B cell (primary cell): Measurements from ENCODE around the gene USH1C.

Experiments
- CTCF ChIP-seq: fragments of 200-600 bp; IDR thresholded peaks from one replicate; pipeline ENCODE4 v1.8.0; 2022; ENCODE audit warnings: antibody characterized with exemption, mild to moderate bottlenecking
- EZH2 ChIP-seq: IDR thresholded peaks from 2 replicates; pipeline ENCODE4 v1.6.1; 2012; ENCODE audit warnings: borderline replicate concordance, low read depth, mild to moderate bottlenecking, moderate library complexity, low read length; ENCODE audit not compliant: insufficient read depth, poor library complexity, severe bottlenecking

- no peak for TF ChIP-seq CTCF
- TF ChIP-seq EZH2: no peak
Observed at GRCh38 chr11:17593466-17594245, 49.4 kb upstream of the USH1C start.
